ENCODE data around the gene FBXW8. TPM values are rescaled to one million over a fixed set of nuclear protein-coding genes. Genes with fewer than 3 reads are reported as not detected.

FBXW8 gene
- total and polyA plus RNA-seq, 12 donors: 2.4 to 11.3 (median 7.4) TPM

- no peak for ATAC-seq
- H3K27ac ChIP-seq: no peak overlapping the region
- WGBS, 2 donors: 89 to 90% methylated on average over 8 of the region's 8 CpGs
- peaks cover 0 to 27% (median 14%) of the 10 kb centered on the region in 9 donors for H3K4me1 ChIP-seq
- DNase-seq: no peak
- H3K4me3 ChIP-seq: no peak overlapping the region
- no peaks in the 10 kb centered on the region for H3K27me3 ChIP-seq
- intact Hi-C loops (cut with DNase I): loop anchor here in 1 of 10 donors (10.0 kb wide), 1 partner anchor 289 kb away; no protein-coding TSS in a partner anchor
- H3K36me3 ChIP-seq: peaks cover 0 to 68% (median 17%) of the 10 kb centered on the region in 9 donors
- no peaks in the 10 kb centered on the region for H3K9me3 ChIP-seq
- TF ChIP-seq, protein P1, sequence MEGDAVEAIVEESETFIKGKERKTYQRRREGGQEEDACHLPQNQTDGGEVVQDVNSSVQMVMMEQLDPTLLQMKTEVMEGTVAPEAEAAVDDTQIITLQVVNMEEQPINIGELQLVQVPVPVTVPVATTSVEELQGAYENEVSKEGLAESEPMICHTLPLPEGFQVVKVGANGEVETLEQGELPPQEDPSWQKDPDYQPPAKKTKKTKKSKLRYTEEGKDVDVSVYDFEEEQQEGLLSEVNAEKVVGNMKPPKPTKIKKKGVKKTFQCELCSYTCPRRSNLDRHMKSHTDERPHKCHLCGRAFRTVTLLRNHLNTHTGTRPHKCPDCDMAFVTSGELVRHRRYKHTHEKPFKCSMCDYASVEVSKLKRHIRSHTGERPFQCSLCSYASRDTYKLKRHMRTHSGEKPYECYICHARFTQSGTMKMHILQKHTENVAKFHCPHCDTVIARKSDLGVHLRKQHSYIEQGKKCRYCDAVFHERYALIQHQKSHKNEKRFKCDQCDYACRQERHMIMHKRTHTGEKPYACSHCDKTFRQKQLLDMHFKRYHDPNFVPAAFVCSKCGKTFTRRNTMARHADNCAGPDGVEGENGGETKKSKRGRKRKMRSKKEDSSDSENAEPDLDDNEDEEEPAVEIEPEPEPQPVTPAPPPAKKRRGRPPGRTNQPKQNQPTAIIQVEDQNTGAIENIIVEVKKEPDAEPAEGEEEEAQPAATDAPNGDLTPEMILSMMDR (IDR thresholded peaks at IDR 0.05): no peak
Measured at GRCh38 chr12:117003883-117004404, 93.2 kb downstream of the FBXW8 start.

DNA sequence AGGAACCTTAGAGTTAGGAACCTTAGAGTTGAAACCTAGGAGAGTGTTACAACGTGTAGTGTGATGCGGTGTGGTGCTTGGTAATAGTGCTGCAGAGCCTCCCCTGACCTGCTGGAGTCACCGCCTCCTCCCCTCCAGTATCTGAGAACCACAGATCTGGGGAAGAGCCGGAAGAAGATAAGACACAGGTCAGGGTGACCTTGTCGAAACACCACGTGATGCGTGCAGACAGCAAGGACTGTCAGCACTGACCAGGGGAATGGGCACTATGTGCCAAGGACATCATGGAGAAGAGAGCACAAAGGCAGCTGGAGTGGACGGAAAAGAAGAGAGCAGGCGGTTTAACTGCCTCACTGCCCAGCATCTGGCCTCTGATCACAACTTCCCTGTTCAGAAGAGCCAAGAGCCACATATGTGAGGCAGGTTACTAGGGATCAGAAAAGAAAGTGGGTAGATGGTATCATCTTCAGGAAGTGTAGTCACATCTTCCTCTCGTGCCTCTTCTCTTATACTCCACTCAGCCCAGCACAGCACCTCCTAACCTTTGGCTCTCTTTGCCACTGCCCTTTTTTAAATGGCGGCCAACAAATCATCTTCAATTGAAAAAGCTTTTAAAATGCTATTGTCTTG is 94.8 kb downstream of the FBXW8 start:
- 78 to 82% methylated on average over 11 of the region's 11 CpGs for WGBS, 2 donors
- ATAC-seq (peak in 2 of 8 donors; percentile 7 to 25), DNase-seq (no peak)
- intact Hi-C loops (cut with DNase I): loop anchor here in 1 of 10 donors (10.0 kb wide), 1 partner anchor 291 kb away; no protein-coding TSS in a partner anchor
- Histone ChIP-seq H3K4me1 (peaks cover 0 to 23% (median 9%) of the 10 kb centered on the region in 9 donors), H3K27ac (no peak overlapping the region), H3K4me3 (no peak overlapping the region), H3K36me3 (peaks cover 0 to 83% (median 17%) of the 10 kb centered on the region in 9 donors), H3K9me3 (no peaks in the 10 kb centered on the region), H3K27me3 (no peaks in the 10 kb centered on the region)
- TF ChIP-seq, protein P1 (IDR thresholded peaks at IDR 0.05): no peak

- Histone ChIP-seq H3K4me3 (no peak overlapping the region), H3K27ac (no peak overlapping the region), H3K9me3 (no peaks in the 10 kb centered on the region), H3K27me3 (no peaks in the 10 kb centered on the region), H3K4me1 (peaks cover 0 to 23% (median 6%) of the 10 kb centered on the region in 9 donors), H3K36me3 (peaks cover 0 to 86% (median 17%) of the 10 kb centered on the region in 9 donors)
- DNase-seq (no peak), ATAC-seq (no peak)
- TF ChIP-seq, protein P1 (IDR thresholded peaks at IDR 0.05): no peak
- whole genome bisulfite sequencing, 2 donors: 94 to 96% methylated on average over 9 of the region's 9 CpGs
- intact Hi-C loops (cut with DNase I): loop anchor here in 1 of 10 donors (10.0 kb wide), 1 partner anchor 292 kb away; no protein-coding TSS in a partner anchor
Measured at GRCh38 chr12:117006333-117006732, 95.6 kb downstream of the FBXW8 start.

GRCh38 chr12:117007577-117007976 is 96.8 kb downstream of the FBXW8 start:
- ATAC-seq (no peak), DNase-seq (no peak)
- TF ChIP-seq, protein P1 (IDR thresholded peaks at IDR 0.05): no peak
- intact Hi-C loops (cut with DNase I): loop anchor here in 1 of 10 donors (10.0 kb wide), 1 partner anchor 293 kb away; no protein-coding TSS in a partner anchor
- H3K4me3 ChIP-seq: no peak overlapping the region
- no peaks in the 10 kb centered on the region for H3K27me3 ChIP-seq
- H3K36me3 ChIP-seq: peaks cover 0 to 94% (median 24%) of the 10 kb centered on the region in 9 donors
- H3K27ac ChIP-seq: no peak overlapping the region
- H3K9me3 ChIP-seq: no peaks in the 10 kb centered on the region
- peaks cover 0 to 19% (median 2%) of the 10 kb centered on the region in 9 donors for H3K4me1 ChIP-seq
- 87 to 89% methylated on average over 8 of the region's 8 CpGs for WGBS, 2 donors
